K562 (cell line): ENCODE measurements around the gene TXNDC8. TPM values are rescaled to one million over a fixed set of nuclear protein-coding genes. Genes with fewer than 3 reads are reported as not detected.

Source experiments
- ATF3 ChIP-seq, 2 experiments: fragments of 450-650 bp in 1 of 2; sonication (generic) in 1 of 2; formaldehyde crosslinking in 1 of 2; IDR thresholded peaks in 1 of 2; conservative IDR thresholded peaks in 1 of 2; 2 replicates each; pipeline versions ENCODE4 v1.6.1 to v1.8.1; 2016 to 2023; ENCODE audit warnings: mild to moderate bottlenecking in 2 of 2, moderate library complexity in 2 of 2, inconsistent platforms in 1 of 2, missing genetic modification reagents in 1 of 2
- CBFB ChIP-seq: sonication (generic); formaldehyde crosslinking; IDR thresholded peaks from 2 replicates; pipeline ENCODE4 v1.4.0; 2020; ENCODE audit warnings: mild to moderate bottlenecking, missing genetic modification reagents
- CEBPG ChIP-seq, 3 experiments: fragments of 200-800 bp in 1 of 3; sonication (Bioruptor generic) in 1 of 3; sonication (generic) in 1 of 3; formaldehyde crosslinking in 1 of 3; IDR thresholded peaks in 2 of 3; conservative IDR thresholded peaks in 1 of 3; 2 replicates each; pipeline versions ENCODE4 v1.6.1 to v1.8.0; 2016 to 2022; ENCODE audit warnings: missing compliant biosample characterization in 2 of 3, missing genetic modification characterization in 2 of 3, mild to moderate bottlenecking in 1 of 3, missing genetic modification reagents in 1 of 3
- EP300 ChIP-seq: IDR thresholded peaks from 2 replicates; pipeline ENCODE4 v1.6.1; 2012; ENCODE audit warnings: low read length, improper control_type of control experiment
- ERF ChIP-seq: fragments of 450-650 bp; formaldehyde crosslinking; IDR thresholded peaks from 2 replicates; pipeline ENCODE4 v1.4.0; 2020; ENCODE audit warnings: mild to moderate bottlenecking, mixed read lengths
- FOXJ2 ChIP-seq: fragments of 200-800 bp; sonication (Bioruptor generic); IDR thresholded peaks from 2 replicates; pipeline ENCODE4 v1.6.1; 2016; ENCODE audit warnings: missing genetic modification characterization, missing compliant biosample characterization
- FOXM1 ChIP-seq, 2 experiments: fragments of 450-650 bp in 1 of 2; sonication (generic) in 1 of 2; formaldehyde crosslinking in 1 of 2; IDR thresholded peaks; 2 replicates each; pipeline versions ENCODE4 v1.6.1 to v1.9.0; 2017 to 2022; ENCODE audit warnings: low read depth in 2 of 2, mild to moderate bottlenecking in 2 of 2, missing genetic modification reagents in 1 of 2, moderate library complexity in 1 of 2
- HSF4 ChIP-seq: fragments of 250-450 bp; sonication (Bioruptor Pico); IDR thresholded peaks from 2 replicates; pipeline ENCODE4 v2.1.2; 2022; ENCODE audit warnings: mild to moderate bottlenecking, moderate library complexity, borderline replicate concordance
- JUN ChIP-seq, 2 experiments: sonication (generic) in 1 of 2; formaldehyde crosslinking in 1 of 2; IDR thresholded peaks; 2 replicates each; pipeline versions ENCODE4 v1.6.1 to v1.8.0; 2012 to 2022; ENCODE audit warnings: borderline replicate concordance in 2 of 2, mild to moderate bottlenecking in 2 of 2, improper control_type of control experiment in 1 of 2, low read depth in 1 of 2, low read length in 1 of 2, missing genetic modification reagents in 1 of 2
- KDM1A ChIP-seq, 2 experiments: fragments of 450-650 bp; IDR thresholded peaks; 2 replicates each; pipeline ENCODE4 v1.6.1; 2016; ENCODE audit warnings: mild to moderate bottlenecking in 2 of 2
- L3MBTL2 ChIP-seq: fragments of 450-650 bp; IDR thresholded peaks from 2 replicates; pipeline ENCODE4 v1.6.1; 2016; ENCODE audit warnings: mild to moderate bottlenecking, moderate library complexity
- MNT ChIP-seq, 2 experiments: fragments of 450-650 bp; conservative IDR thresholded peaks; 2 replicates each; pipeline ENCODE4 v1.6.1; 2017; ENCODE audit warnings: mild to moderate bottlenecking in 2 of 2, moderate library complexity in 2 of 2
- PBX2 ChIP-seq, 2 experiments: IDR thresholded peaks in 1 of 2; conservative IDR thresholded peaks in 1 of 2; 2 replicates each; pipeline ENCODE4 v1.6.1; 2016; ENCODE audit warnings: low read depth in 2 of 2, mild to moderate bottlenecking in 1 of 2, missing compliant biosample characterization in 1 of 2, missing genetic modification characterization in 1 of 2, moderate library complexity in 1 of 2
- PHF21A ChIP-seq: fragments of 450-650 bp; IDR thresholded peaks from 2 replicates; pipeline ENCODE4 v1.6.1; 2017; ENCODE audit warnings: low read depth, borderline replicate concordance
- PKNOX1 ChIP-seq: fragments of 450-650 bp; IDR thresholded peaks from 2 replicates; pipeline ENCODE4 v1.6.1; 2016
- RCOR1 ChIP-seq, 2 experiments: IDR thresholded peaks; 2 replicates each; pipeline ENCODE4 v1.6.1; 2012; ENCODE audit warnings: low read depth in 2 of 2, low read length in 2 of 2, borderline replicate concordance in 1 of 2, improper control_type of control experiment in 1 of 2
- RHOXF2B ChIP-seq: fragments of 250-450 bp; sonication (Bioruptor Pico); conservative IDR thresholded peaks from 2 replicates; pipeline ENCODE4 v1.5.1; 2021
- SETDB1 ChIP-seq: IDR thresholded peaks from one replicate; pipeline ENCODE4 v1.6.1; 2012; ENCODE audit warnings: low read length, control low read depth, inconsistent platforms
- TFAM ChIP-seq: fragments of 250-450 bp; sonication (Bioruptor Pico); conservative IDR thresholded peaks from 2 replicates; pipeline ENCODE4 v1.5.0; 2021; ENCODE audit warnings: mild to moderate bottlenecking, moderate library complexity
- polyA plus RNA-seq, 8 experiments: library from polyadenylated mRNA; depleted of rRNA in 4 of 8; stranded (reverse) in 5 of 8; unstranded in 3 of 8; fragments of >200 nt; fragmentation: Nextera tagmentation in 2 of 8; fragmentation: Illumina TruSeq in 1 of 8; extraction: Ambion mirVana in 2 of 8; extraction: Trizol in 1 of 8; gene quantifications; 2 replicates each; pipeline versions ENCODE4 v1.2.1 to v1.2.3, GENCODE V29; 2011 to 2014; ENCODE audit warnings: inconsistent platforms in 1 of 8, missing spikeins in 1 of 8
- total RNA-seq, 7 experiments: library from RNA; depleted of rRNA in 6 of 7; stranded (reverse); fragments of >200 nt in 6 of 7; fragmentation: Illumina TruSeq in 2 of 7; extraction: Trizol in 2 of 7; gene quantifications; 2 replicates each; pipeline versions ENCODE4 v1.2.1 to v1.2.3, GENCODE V29; 2011 to 2021; ENCODE audit warnings: low replicate concordance in 1 of 7

The TXNDC8 gene
- total and polyA plus RNA-seq, 9 of the 15 experiments (the other 6 are each of a cell fraction or from before 2014, with no cell fraction given): not detected

- TF ChIP-seq L3MBTL2: peak; percentile 53; the same call in 1 of the 2 replicates
- TF ChIP-seq EP300: peak; percentile 82
- no peak for TF ChIP-seq SETDB1
- TF ChIP-seq KDM1A (IDR thresholded peaks at IDR 0.05): peak; percentile 70 to 78
- TF ChIP-seq TFAM: no peak
- peak in 1 of 2 experiments; percentile 32; a peak in 1 of 4 replicates for TF ChIP-seq MNT (conservative IDR thresholded peaks at IDR 0.05)
- no peak for TF ChIP-seq PHF21A
- no peak for TF ChIP-seq ERF (CRISPR knock-in tag)
- no peak for TF ChIP-seq HSF4 (CRISPR knock-in tag)
- no peak for TF ChIP-seq FOXJ2 (tag)
- no peak for TF ChIP-seq CEBPG (CRISPR knock-in tag; IDR thresholded peaks at IDR 0.05)
- 0 out of 4 replicates have a peak, but pooled peaks of 1 of the 2 experiments have one; percentile 18 for TF ChIP-seq CEBPG (tag; conservative IDR thresholded peaks at IDR 0.05 in 1 of 2, IDR thresholded peaks at IDR 0.05 in 1 of 2)
- peak; percentile 72 for TF ChIP-seq ATF3 (IDR thresholded peaks at IDR 0.05)
- no peak for TF ChIP-seq ATF3 (CRISPR knock-in tag; conservative IDR thresholded peaks at IDR 0.05)
- TF ChIP-seq RCOR1 (IDR thresholded peaks at IDR 0.05; ENCODE audit: borderline replicate concordance in 1 of 2, low read depth in 2 of 2, low read length in 2 of 2): 0 out of 4 replicates have a peak, but pooled peaks of 1 of the 2 experiments have one; percentile 7
- TF ChIP-seq JUN (IDR thresholded peaks at IDR 0.05; ENCODE audit: borderline replicate concordance, low read depth, low read length): 0 out of 2 replicates have a peak, but pooled peaks have one; percentile 27
- TF ChIP-seq JUN (CRISPR knock-in tag; IDR thresholded peaks at IDR 0.05; ENCODE audit: borderline replicate concordance): no peak
- TF ChIP-seq CBFB (CRISPR knock-in tag): no peak
- 0 out of 2 replicates have a peak, but pooled peaks have one; percentile 26 for TF ChIP-seq FOXM1 (IDR thresholded peaks at IDR 0.05; ENCODE audit: low read depth)
- no peak for TF ChIP-seq FOXM1 (CRISPR knock-in tag; IDR thresholded peaks at IDR 0.05; ENCODE audit: low read depth)
- peak; percentile 89 for TF ChIP-seq PKNOX1
- no peak for TF ChIP-seq RHOXF2B (CRISPR knock-in tag)
- TF ChIP-seq PBX2 (CRISPR knock-in tag; IDR thresholded peaks at IDR 0.05; ENCODE audit: low read depth): no peak
- TF ChIP-seq PBX2 (tag; conservative IDR thresholded peaks at IDR 0.05; ENCODE audit: low read depth): peak; percentile 98
Observed at GRCh38 chr9:110370315-110370714, 32.7 kb upstream of the TXNDC8 start (continued).
